Subcutaneous abdominal adipose tissue (tissue), 5 donors: ENCODE data around the gene GLTPD2.

Experiments
- H3K27ac ChIP-seq: one replicate; pipeline ENCODE4 v1.7.0; 2013; ENCODE audit warnings: low read depth, mild to moderate bottlenecking, inconsistent platforms, low read length, moderate library complexity
- H3K27me3 ChIP-seq, 5 donors: one replicate each; pipeline ENCODE4 v1.7.0; 2013; ENCODE audit warnings: low read length in 5 of 5, inconsistent platforms in 1 of 5; ENCODE audit not compliant: control insufficient read depth in 5 of 5, insufficient read depth in 4 of 5
- H3K36me3 ChIP-seq, 5 donors: one replicate each; pipeline ENCODE4 v1.7.0; 2013; ENCODE audit warnings: low read length in 5 of 5; ENCODE audit not compliant: control insufficient read depth in 5 of 5, insufficient read depth in 5 of 5
- H3K4me1 ChIP-seq, 5 donors: one replicate each; pipeline ENCODE4 v1.7.0; 2013; ENCODE audit warnings: low read length in 5 of 5, mild to moderate bottlenecking in 3 of 5, moderate library complexity in 1 of 5; ENCODE audit not compliant: control insufficient read depth in 5 of 5, insufficient read depth in 5 of 5
- H3K4me3 ChIP-seq, 5 donors: one replicate each; pipeline ENCODE4 v1.7.0; 2013; ENCODE audit warnings: low read length in 5 of 5, low read depth in 1 of 5
- H3K9ac ChIP-seq, 5 donors: one replicate each; pipeline ENCODE4 v1.7.0; 2013; ENCODE audit warnings: low read length in 5 of 5, mild to moderate bottlenecking in 4 of 5, moderate library complexity in 3 of 5
- H3K9me3 ChIP-seq, 5 donors: one replicate each; pipeline ENCODE4 v1.7.0; 2013; ENCODE audit warnings: low read length in 5 of 5; ENCODE audit not compliant: control insufficient read depth in 5 of 5
- donor health status: healthy.
- donor health status: healthy.
- donor health status: healthy.
- donor health status: healthy.
- donor health status: healthy.

The GLTPD2 gene

DNA sequence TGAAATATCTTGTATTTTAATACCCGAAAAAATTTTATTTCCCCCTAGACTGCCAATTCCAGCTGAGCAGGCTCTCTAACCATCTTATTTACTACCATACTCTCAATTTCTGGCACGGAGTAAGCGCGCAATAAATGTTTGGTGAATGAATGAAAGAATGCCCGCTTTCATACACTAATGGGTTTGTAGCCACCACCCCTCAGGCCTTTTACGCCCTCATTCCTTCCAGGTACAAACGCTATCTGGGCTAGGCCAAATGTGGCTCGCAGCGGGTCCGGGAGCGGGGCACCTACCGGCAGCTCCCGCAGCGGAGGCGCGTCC lies 17.7 kb downstream of the GLTPD2 start:
- Histone ChIP-seq H3K9ac (peak overlapping the region in 4 of 5 donors; percentile 64 to 70 (median 68)), H3K27me3 (no peaks in the 10 kb centered on the region), H3K9me3 (no peaks in the 10 kb centered on the region), H3K4me3 (peak overlapping the region; percentile 59 to 78 (median 72)), H3K4me1 (peaks cover 0 to 25% (median 18%) of the 10 kb centered on the region in 5 donors), H3K36me3 (peaks cover 0 to 21% (median 14%) of the 10 kb centered on the region in 5 donors), H3K27ac (no peak overlapping the region)

DNA sequence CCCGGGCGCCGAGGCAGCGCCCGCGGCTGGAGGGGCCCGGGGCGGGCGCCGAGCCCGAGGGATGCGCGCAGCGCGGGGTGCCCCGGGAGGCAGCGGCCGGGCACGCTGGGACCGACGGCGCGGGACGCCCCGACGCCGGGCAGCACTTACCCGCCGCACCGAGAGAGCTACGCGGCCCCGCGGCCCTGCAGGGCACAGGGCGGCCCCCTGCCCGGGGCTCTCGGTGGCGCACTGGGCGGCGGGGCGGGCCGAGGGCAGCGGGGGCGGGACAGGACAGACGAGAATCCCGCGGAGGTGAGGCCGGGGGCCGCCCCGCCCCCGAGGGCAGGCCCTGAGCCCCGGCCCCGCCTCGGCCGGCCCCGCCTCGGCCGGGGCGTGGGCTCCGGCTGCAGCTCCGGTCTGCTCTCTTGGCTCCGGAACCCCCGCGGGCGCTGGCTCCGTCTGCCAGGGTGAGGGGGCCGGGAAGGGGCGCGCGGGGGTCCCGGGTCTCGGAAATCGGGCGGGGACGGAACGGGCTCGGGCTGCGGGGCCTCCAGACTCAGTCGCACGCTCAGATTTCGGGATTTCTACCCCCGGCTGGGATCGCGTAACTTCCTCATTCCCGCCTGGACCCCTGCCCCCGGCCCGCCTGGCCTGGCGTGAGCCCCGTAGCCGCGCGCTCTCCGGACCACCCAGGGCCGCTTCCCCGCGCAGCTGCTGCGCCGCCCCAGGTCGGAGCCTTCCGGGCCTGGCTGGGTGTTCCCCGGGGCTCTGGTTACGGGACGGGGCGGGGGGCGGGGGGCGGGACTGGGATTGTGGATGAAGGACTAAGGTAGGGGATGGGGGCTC lies 18.2 kb downstream of the GLTPD2 start, which contains the start of gene PLD2:
PLD2 (plus strand) TSS at position 376 of the 828 bp plus-strand sequence. CDS start 621 bp downstream, outside the sequence.
- Histone ChIP-seq H3K4me1 (peaks cover 0 to 25% (median 18%) of the 10 kb centered on the region in 5 donors), H3K4me3 (peak within 1 kb of the TSS; percentile 68 to 78 (median 72)), H3K36me3 (peaks cover 0 to 23% (median 16%) of the 10 kb centered on the region in 5 donors), H3K27me3 (no peaks in the 10 kb centered on the region), H3K9ac (peak within 1 kb of the TSS in 4 of 5 donors; percentile 64 to 70 (median 68)), H3K27ac (no peak within 1 kb of the TSS), H3K9me3 (no peaks in the 10 kb centered on the region)

DNA sequence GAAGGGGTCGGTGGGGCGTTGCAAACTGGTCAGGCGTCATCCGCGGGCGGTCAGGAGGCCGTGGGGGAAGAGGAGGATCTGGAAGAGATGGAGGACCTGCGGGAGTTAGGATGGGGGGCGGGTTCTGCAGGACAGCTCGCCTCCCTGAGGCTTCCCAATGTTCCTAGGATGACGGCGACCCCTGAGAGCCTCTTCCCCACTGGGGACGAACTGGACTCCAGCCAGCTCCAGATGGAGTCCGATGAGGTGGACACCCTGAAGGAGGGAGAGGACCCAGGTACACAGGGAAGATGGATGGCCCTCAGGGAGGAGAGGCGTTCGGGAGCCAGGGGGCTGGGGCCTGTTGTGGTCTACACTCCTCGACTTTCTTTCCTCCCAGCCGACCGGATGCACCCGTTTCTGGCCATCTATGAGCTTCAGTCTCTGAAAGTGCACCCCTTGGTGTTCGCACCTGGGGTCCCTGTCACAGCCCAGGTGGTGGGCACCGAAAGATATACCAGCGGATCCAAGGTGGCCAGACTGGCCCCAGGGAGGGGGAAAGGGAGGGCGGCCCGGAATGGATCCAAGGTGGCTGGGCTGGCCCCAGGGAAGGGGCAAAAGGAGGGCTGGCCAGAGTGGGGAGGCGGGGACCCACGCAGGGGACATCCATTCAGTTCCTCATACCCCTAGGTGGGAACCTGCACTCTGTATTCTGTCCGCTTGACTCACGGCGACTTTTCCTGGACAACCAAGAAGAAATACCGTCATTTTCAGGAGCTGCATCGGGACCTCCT lies 19.0 kb downstream of the GLTPD2 start:
- Histone ChIP-seq H3K27ac (no peak overlapping the region), H3K4me1 (peaks cover 0 to 25% (median 18%) of the 10 kb centered on the region in 5 donors), H3K9me3 (no peaks in the 10 kb centered on the region), H3K36me3 (peaks cover 0 to 23% (median 16%) of the 10 kb centered on the region in 5 donors), H3K4me3 (peak overlapping the region; percentile 59 to 78 (median 71)), H3K9ac (peak overlapping the region in 2 of 5 donors; percentile 59 to 62), H3K27me3 (no peaks in the 10 kb centered on the region)

DNA sequence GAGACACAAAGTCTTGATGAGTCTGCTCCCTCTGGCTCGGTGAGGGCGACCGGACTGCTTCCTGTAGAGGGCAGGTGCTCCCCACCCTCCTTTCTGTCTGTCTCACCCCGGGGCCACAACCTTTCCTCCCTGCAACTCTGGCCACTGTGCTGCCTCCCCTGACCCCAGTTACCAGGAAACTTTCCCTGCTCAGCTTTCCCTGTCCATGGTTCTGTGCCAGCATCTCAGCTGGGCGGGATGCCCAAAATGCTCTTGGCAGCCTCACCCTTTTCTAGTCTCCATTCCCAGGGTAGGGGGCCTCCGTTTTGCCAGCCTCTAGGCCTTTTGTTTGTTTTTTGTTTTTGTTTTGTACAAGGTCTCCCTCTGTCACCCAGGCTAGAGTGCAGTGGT lies 19.6 kb downstream of the GLTPD2 start:
- H3K27me3 ChIP-seq = no peaks in the 10 kb centered on the region
- H3K9ac ChIP-seq = peak overlapping the region in 1 of 5 donors; percentile 62
- H3K27ac ChIP-seq = no peak overlapping the region
- peaks cover 0 to 23% (median 16%) of the 10 kb centered on the region in 5 donors for H3K36me3 ChIP-seq
- H3K9me3 ChIP-seq = no peaks in the 10 kb centered on the region
- H3K4me1 ChIP-seq = peaks cover 0 to 25% (median 18%) of the 10 kb centered on the region in 5 donors
- H3K4me3 ChIP-seq = peak overlapping the region in 1 of 5 donors; percentile 78

DNA sequence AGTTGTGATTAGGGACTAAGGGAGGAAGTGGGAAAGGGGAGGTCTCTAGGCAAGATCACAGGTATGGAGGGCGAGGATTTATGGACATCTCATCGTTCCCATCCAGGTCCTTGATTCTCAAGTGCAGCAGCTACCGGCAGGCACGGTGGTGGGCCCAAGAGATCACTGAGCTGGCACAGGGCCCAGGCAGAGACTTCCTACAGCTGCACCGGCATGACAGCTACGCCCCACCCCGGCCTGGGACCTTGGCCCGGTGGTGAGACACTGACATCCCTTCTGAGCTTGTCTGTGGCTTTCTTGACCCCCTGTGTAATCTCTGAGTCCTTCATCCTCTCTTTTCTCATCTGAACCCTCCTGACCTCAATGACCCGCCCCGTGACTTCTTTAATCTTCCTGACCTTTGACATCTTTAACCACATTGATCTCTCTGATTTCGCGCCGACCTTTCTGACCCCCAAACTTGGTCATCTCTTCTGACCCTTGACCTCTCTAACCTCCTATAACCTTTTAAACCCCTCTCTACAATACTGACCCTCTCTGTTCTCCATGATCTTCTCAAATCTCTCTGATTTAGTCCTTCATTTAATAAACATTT lies 22.0 kb downstream of the GLTPD2 start:
- Histone ChIP-seq H3K27ac (no peak overlapping the region), H3K4me1 (peaks cover 0 to 25% (median 18%) of the 10 kb centered on the region in 5 donors), H3K9ac (no peak overlapping the region), H3K4me3 (no peak overlapping the region), H3K9me3 (no peaks in the 10 kb centered on the region), H3K27me3 (no peaks in the 10 kb centered on the region), H3K36me3 (peaks cover 0 to 40% (median 32%) of the 10 kb centered on the region in 5 donors)

DNA sequence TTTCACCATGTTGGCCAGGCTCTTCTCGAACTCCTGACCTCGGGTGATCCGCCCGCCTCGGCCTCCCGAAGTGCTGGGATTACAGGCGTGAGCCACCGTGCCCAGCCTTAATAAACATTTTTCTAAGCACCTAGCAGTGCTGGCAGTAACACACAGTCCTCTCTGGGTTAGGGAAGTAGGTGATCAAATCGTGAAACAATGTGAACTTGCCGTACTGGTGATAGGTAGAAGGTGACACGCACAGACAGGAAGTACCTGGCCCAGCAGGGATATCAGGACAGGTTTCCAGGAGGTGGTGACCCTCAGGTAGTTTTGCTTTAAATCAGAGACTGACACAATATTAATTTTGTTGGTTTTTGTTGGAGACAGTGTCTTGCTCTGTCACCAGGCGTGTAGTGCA lies 22.7 kb downstream of the GLTPD2 start:
- Histone ChIP-seq H3K9ac (no peak overlapping the region), H3K4me1 (peaks cover 0 to 19% (median 12%) of the 10 kb centered on the region in 5 donors), H3K27me3 (no peaks in the 10 kb centered on the region), H3K4me3 (no peak overlapping the region), H3K36me3 (peaks cover 0 to 46% (median 35%) of the 10 kb centered on the region in 5 donors), H3K27ac (no peak overlapping the region), H3K9me3 (no peaks in the 10 kb centered on the region)

DNA sequence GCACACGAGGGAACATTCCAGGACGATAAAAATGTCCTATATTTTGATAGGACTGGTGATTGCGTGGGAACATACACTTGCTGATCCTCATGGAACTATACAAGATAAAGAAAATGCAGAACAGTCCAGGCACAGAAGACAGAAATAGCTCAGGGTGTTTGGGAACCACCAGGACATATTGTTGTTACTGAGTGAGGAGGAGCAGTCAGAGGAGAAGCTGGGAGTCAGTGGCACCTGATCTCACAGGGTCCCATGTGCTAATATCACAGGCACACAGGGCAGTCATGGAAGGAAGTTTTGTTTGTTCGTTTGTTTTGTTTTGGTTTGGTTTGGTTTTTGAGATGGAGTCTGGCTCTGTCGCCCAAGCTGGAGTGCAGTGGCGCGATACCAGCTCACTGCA lies 23.9 kb downstream of the GLTPD2 start:
- no peaks in the 10 kb centered on the region for H3K27me3 ChIP-seq
- H3K9me3 ChIP-seq = no peaks in the 10 kb centered on the region
- H3K36me3 ChIP-seq = peaks cover 0 to 56% (median 42%) of the 10 kb centered on the region in 5 donors
- H3K27ac ChIP-seq = no peak overlapping the region
- no peak overlapping the region for H3K9ac ChIP-seq
- H3K4me1 ChIP-seq = peaks cover 0 to 15% (median 9%) of the 10 kb centered on the region in 5 donors
- H3K4me3 ChIP-seq = no peak overlapping the region

DNA sequence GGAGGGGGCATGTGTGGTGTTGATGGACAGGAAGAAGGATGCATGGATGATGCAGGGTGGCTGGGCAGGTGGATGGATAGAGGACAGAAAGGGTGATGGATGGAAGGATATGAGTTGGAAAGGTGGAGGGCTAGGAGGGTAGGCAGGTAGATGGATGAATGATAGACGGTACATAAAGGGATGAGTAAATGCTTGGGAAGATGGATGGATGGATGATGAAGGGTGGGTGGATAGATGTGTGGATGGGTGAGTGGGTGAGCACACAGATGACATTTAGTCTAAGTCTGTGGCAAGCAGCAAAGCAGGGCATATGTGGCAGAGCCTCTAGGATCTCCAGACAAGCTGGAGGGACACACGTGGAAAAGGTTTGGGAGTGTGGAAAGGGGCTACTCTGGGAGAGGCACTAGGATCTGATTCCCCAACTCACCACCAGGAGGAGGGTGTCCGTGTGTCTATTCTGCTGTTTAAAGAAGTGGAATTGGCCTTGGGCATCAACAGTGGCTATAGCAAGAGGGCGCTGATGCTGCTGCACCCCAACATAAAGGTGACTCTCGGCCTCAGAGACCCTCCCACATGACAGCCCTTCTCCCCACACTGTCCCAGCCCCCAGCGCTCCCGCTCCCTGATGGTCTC lies 26.4 kb downstream of the GLTPD2 start:
- Histone ChIP-seq H3K36me3 (peaks cover 0 to 63% (median 42%) of the 10 kb centered on the region in 5 donors), H3K27ac (no peak overlapping the region), H3K9me3 (no peaks in the 10 kb centered on the region), H3K4me3 (no peak overlapping the region), H3K27me3 (no peaks in the 10 kb centered on the region), H3K9ac (peak overlapping the region in 1 of 5 donors; percentile 19), H3K4me1 (peaks cover 0 to 5% (median 0%) of the 10 kb centered on the region in 5 donors)

DNA sequence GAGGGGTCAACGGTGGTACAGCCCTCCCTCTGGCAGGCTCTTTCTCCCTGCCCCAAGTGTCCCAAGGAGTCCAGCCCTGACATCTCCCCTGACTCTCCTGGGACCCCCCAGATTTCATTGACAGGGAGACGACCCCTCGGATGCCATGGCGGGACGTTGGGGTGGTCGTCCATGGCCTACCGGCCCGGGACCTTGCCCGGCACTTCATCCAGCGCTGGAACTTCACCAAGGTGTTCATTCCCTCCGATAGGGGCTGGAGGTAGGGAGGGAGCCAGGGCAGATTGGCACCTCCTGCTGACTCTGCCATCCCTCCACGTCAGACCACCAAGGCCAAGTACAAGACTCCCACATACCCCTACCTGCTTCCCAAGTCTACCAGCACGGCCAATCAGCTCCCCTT lies 28.1 kb downstream of the GLTPD2 start:
- Histone ChIP-seq H3K4me3 (no peak overlapping the region), H3K27me3 (no peaks in the 10 kb centered on the region), H3K4me1 (no peaks in the 10 kb centered on the region), H3K9me3 (no peaks in the 10 kb centered on the region), H3K9ac (no peak overlapping the region), H3K36me3 (peaks cover 0 to 60% (median 43%) of the 10 kb centered on the region in 5 donors), H3K27ac (no peak overlapping the region)
